Measurements from ENCODE around the gene BDNF.

DNA sequence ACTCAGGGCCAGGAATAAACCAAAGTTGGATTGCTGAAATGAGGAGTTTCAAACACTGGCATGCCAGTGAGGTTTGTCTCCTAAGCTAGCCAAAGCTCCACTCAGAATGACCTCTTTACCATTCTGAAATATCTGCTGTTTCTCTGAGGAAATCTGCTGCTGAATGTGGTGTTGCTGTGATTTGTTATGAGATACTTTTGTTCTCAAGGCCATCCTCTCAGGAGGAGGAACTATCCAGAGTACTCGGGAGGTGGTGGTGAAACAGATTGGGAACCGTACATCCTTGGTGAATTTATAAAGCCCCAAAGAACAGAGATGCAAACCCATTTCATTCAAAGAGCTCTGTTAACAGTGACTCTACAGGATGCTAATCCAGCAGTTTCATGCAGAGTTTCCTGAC lies 50.5 kb downstream of the BDNF start:
- TF ChIP-seq, protein P1, sequence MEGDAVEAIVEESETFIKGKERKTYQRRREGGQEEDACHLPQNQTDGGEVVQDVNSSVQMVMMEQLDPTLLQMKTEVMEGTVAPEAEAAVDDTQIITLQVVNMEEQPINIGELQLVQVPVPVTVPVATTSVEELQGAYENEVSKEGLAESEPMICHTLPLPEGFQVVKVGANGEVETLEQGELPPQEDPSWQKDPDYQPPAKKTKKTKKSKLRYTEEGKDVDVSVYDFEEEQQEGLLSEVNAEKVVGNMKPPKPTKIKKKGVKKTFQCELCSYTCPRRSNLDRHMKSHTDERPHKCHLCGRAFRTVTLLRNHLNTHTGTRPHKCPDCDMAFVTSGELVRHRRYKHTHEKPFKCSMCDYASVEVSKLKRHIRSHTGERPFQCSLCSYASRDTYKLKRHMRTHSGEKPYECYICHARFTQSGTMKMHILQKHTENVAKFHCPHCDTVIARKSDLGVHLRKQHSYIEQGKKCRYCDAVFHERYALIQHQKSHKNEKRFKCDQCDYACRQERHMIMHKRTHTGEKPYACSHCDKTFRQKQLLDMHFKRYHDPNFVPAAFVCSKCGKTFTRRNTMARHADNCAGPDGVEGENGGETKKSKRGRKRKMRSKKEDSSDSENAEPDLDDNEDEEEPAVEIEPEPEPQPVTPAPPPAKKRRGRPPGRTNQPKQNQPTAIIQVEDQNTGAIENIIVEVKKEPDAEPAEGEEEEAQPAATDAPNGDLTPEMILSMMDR (IDR thresholded peaks at IDR 0.05; ENCODE audit: control extremely low read depth in 1 of 3, insufficient read depth in 1 of 3, low read depth in 1 of 3, low read length in 3 of 3), result no peak
- TF ChIP-seq KDM1A (IDR thresholded peaks at IDR 0.05; ENCODE audit: borderline replicate concordance, low read length), result no peak
- no peak for TF ChIP-seq TAF1 (IDR thresholded peaks at IDR 0.05; ENCODE audit: low read depth, low read length)
- no peak for TF ChIP-seq CTBP2 (IDR thresholded peaks at IDR 0.05; ENCODE audit: borderline replicate concordance, insufficient read depth, insufficient read length, low read length)
- no peak for TF ChIP-seq SP2 (IDR thresholded peaks at IDR 0.05; ENCODE audit: low read length)
